AG04449 (cell line): ENCODE results near the gene TLNRD1.
A peak's percentile ranks its signal among the peaks of the same experiment; 100 is the strongest.

Experiments
- CTCF ChIA-PET: fragments of 350-600 bp; formaldehyde crosslinking; extraction: SDS; loops from one replicate; lab custom pipeline; 2021; ENCODE audit warnings: antibody characterized with exemption; lab: Yijun Ruan, JAX
- POLR2A ChIA-PET: fragments of 400-600, 350-600 bp; formaldehyde crosslinking; extraction: SDS; loops from one replicate; lab custom pipeline; 2020; ENCODE audit warnings: antibody characterized with exemption, inconsistent platforms; lab: Yijun Ruan, JAX
- DNase-seq: peaks from one replicate; pipeline ENCODE4 v3.0.0-alpha.2; 2010; ENCODE audit warnings: low read depth, low spot score
- H3K4me3 ChIP-seq: 2 replicates; pipeline ENCODE4 v1.5.1; 2011; ENCODE audit warnings: low read depth, mild to moderate bottlenecking, control low read depth, low read length
- TF ChIP-seq, protein P1 (sequence below): IDR thresholded peaks from one replicate; pipeline ENCODE4 v1.5.1; 2011; ENCODE audit warnings: mild to moderate bottlenecking, moderate library complexity, low read length, control low read depth, inconsistent platforms; ENCODE audit not compliant: insufficient read depth; ENCODE audit errors: missing control alignments

Gene TLNRD1

DNA sequence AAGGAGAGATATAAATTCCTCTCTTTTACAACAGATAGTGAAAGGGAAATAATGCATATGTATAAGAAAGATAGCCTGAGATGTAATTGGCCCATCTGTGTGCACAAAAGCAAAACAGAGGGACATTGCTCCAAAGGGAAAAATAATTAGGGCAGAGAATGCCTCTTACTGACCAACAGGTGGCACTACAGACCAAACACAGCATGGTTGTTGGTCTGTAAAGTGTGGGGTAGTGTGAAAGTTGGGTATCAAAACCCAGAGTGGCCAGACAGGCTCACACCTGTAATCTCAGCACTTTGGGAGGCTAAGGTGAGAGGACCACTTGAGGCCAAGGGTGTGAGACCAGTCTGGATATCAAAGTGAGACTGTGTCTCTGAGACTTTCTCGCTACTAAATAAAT, 4.5 kb upstream of the TLNRD1 start:
- TF ChIP-seq, protein P1, sequence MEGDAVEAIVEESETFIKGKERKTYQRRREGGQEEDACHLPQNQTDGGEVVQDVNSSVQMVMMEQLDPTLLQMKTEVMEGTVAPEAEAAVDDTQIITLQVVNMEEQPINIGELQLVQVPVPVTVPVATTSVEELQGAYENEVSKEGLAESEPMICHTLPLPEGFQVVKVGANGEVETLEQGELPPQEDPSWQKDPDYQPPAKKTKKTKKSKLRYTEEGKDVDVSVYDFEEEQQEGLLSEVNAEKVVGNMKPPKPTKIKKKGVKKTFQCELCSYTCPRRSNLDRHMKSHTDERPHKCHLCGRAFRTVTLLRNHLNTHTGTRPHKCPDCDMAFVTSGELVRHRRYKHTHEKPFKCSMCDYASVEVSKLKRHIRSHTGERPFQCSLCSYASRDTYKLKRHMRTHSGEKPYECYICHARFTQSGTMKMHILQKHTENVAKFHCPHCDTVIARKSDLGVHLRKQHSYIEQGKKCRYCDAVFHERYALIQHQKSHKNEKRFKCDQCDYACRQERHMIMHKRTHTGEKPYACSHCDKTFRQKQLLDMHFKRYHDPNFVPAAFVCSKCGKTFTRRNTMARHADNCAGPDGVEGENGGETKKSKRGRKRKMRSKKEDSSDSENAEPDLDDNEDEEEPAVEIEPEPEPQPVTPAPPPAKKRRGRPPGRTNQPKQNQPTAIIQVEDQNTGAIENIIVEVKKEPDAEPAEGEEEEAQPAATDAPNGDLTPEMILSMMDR: no peak
- H3K4me3 ChIP-seq: no peak overlapping the region
- CTCF ChIA-PET: no interaction called here
- POLR2A ChIA-PET: no interaction called here
- DNase-seq: no peak

DNA sequence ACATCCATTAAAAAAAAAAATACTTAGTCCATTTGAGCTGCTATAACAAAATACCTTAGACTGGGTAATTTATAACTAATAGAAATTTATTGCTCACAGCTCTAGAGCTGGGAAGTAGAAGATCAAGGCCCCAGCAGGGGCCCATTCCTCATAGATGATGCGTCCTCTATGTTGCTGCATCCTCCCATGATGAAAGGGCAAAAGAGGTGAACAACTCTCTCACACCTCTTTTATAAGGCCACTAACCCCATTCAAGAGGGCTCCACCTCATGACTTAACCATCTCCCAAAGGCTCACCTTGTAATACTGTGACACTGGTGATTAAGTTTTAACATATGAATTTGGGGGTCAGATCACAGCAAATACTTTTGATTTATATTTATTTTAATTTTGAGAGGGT, 3.0 kb upstream of the TLNRD1 start:
- CTCF ChIA-PET: interaction anchor here (7.0 kb wide), 1 partner anchor 269 kb away, joined by 36 read pairs; no protein-coding TSS in a partner anchor
- no peak overlapping the region for H3K4me3 ChIP-seq
- DNase-seq: no peak
- TF ChIP-seq, protein P1: no peak
- POLR2A ChIA-PET: no interaction called here

DNA sequence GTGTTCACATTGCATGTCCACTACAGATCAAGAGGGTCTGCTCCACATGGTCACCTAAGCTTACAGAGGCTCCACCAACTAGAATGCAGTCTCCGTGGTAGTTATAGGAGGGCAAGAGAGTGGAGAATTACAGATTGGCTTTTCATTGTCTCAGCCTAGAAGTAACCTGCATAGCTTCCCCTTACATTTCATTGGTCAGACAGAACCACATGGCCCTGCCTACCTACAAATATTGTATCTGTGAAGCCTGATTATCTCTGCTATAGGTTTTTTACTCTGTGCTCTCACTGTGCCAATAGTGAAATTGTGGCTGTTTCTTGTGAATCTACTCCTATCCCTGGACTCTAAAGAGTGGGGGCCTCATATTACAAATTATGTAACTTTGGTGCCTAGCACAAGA, 2.5 kb upstream of the TLNRD1 start:
- TF ChIP-seq, protein P1: no peak
- H3K4me3 ChIP-seq: no peak overlapping the region
- POLR2A ChIA-PET: no interaction called here
- CTCF ChIA-PET: interaction anchor here (7.0 kb wide), 1 partner anchor 268 kb away, joined by 36 read pairs; no protein-coding TSS in a partner anchor
- no peak for DNase-seq

GRCh38 chr15:80999623-81000036, 1.1 kb upstream of the TLNRD1 start:
- TF ChIP-seq, protein P1: no peak
- DNase-seq: no peak
- ChIA-PET POLR2A (no interaction called here), CTCF (interaction anchor here (0.9 to 7.0 kb wide), 2 partner anchors 9 to 267 kb away, joined by 3 to 36 read pairs; no protein-coding TSS in a partner anchor)
- peak overlapping the region; percentile 83 for H3K4me3 ChIP-seq

GRCh38 chr15:81000144-81000623, 539 bp upstream of the TLNRD1 start:
- H3K4me3 ChIP-seq: peak overlapping the region; percentile 83
- TF ChIP-seq, protein P1: no peak
- DNase-seq: no peak
- POLR2A ChIA-PET: interaction anchor here (1.4 to 1.8 kb wide), 2 partner anchors 9 to 92 kb away, joined by 3 to 9 read pairs; no protein-coding TSS in a partner anchor
- CTCF ChIA-PET: interaction anchor here (0.9 to 7.0 kb wide), 3 partner anchors 9 to 266 kb away, joined by 3 to 36 read pairs (median 5); no protein-coding TSS in a partner anchor

DNA sequence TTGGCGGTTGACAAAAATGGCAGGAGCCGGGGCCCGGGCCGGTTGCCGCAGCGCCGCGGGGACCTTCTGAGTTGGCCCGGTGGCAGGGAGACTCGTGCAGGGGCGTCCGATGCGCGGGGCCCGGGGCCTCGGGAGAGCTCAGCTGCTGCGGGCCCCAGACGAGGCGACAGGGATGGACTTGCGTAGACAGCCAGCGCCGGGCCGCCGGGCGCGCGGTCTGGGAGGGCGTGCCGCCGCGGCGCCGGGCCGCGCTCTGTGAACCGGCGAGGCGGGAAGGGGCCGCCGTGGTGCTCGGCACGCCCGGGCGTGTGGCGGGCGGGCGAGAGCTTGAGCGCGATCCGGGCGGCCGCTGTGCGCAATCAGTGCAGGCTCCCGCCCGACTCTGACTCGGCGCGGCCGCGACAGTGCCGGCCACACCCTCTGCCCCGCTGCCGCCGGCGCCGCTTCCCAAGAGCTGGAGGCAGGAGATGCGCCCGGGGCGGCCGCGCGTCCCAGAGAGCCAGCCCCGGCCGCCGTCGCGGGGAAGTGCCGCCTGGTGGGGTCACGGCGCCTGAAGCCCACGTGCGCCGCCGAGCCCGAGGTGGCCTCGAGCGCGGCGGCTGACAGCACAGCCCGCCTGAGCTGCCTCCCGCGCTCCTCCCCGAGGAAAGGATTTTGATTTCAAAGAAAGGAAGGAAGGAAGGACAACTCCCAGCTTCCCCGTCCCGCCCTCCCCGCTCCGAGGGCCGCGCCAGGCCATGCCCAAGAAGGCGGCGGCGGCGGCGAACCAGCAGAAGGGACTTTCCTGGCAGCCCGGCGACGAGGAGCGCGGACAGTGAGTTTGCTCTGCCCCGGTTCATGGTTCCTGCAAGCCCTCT, 657 bp downstream of the TLNRD1 start:
- CTCF ChIA-PET: interaction anchor here (0.7 to 7.0 kb wide), 7 partner anchors 11 to 546 kb away, joined by 3 to 36 read pairs (median 4); no protein-coding TSS in a partner anchor
- POLR2A ChIA-PET: interaction anchor here (1.2 to 1.8 kb wide), 3 partner anchors 10 to 91 kb away, joined by 3 to 9 read pairs (median 4); no protein-coding TSS in a partner anchor
- peak overlapping the region; percentile 83 for H3K4me3 ChIP-seq
- DNase-seq: no peak
- TF ChIP-seq, protein P1: no peak
